A673 (cell line): ENCODE results near the gene SCYL1. TPM values are rescaled to one million over a fixed set of nuclear protein-coding genes. Genes with fewer than 3 reads are reported as not detected.

Experiments
- BruUV-seq: library from RNA; stranded (reverse); fragments of 400-500 nt; replicated peaks from 2 replicates; lab custom pipeline; 2021; lab: Mats Ljungman, UMichigan
- CTCF ChIA-PET: fragments of 300-600 bp; sonication (Branson Sonifier 250); formaldehyde crosslinking; loops from one replicate; lab custom pipeline; 2022; ENCODE audit warnings: antibody characterized with exemption; lab: Charles Lee
- POLR2A ChIA-PET: fragments of 300-600 bp; sonication (Branson Sonifier 250); formaldehyde crosslinking; loops from one replicate; lab custom pipeline; 2022; ENCODE audit warnings: antibody characterized with exemption; ENCODE audit not compliant: low non-redundant PET; lab: Charles Lee
- DNase-seq: peaks from one replicate; pipeline ENCODE4 v3.0.0-alpha.2; 2015; ENCODE audit warnings: low spot score
- H3K27ac ChIP-seq: fragments of 200-600 bp; sonication (generic); 2 replicates; pipeline ENCODE4 v1.5.1; 2016; ENCODE audit warnings: mixed run types, low read depth, mild to moderate bottlenecking, mixed read lengths, antibody characterized with exemption, low read length; ENCODE audit not compliant: poor library complexity, severe bottlenecking
- H3K27me3 ChIP-seq: fragments of 200-600 bp; sonication (generic); replicated peaks from 2 replicates; pipeline ENCODE4 v1.6.1; 2017; ENCODE audit warnings: mixed run types, low read depth, mild to moderate bottlenecking, mixed read lengths, antibody characterized with exemption, low read length; ENCODE audit not compliant: insufficient read depth, poor library complexity
- H3K36me3 ChIP-seq: fragments of 200-600 bp; sonication (generic); 2 replicates; pipeline ENCODE4 v1.6.1; 2016; ENCODE audit warnings: mixed run types, mild to moderate bottlenecking, mixed read lengths, antibody characterized with exemption, low read length; ENCODE audit not compliant: insufficient read depth, poor library complexity, severe bottlenecking
- H3K4me1 ChIP-seq: fragments of 200-600 bp; sonication (generic); 2 replicates; pipeline ENCODE4 v1.6.1; 2017; ENCODE audit warnings: mixed run types, mild to moderate bottlenecking, mixed read lengths, antibody characterized with exemption, low read length; ENCODE audit not compliant: insufficient read depth, poor library complexity, severe bottlenecking
- H3K4me3 ChIP-seq: fragments of 200-600 bp; sonication (generic); 2 replicates; pipeline ENCODE4 v1.5.1; 2016; ENCODE audit warnings: low read depth, mixed run types, mild to moderate bottlenecking, mixed read lengths, low read length; ENCODE audit not compliant: poor library complexity, severe bottlenecking
- H3K9me3 ChIP-seq: fragments of 200-600 bp; sonication (generic); 2 replicates; pipeline ENCODE4 v1.6.1; 2016; ENCODE audit warnings: mixed run types, low read depth, mild to moderate bottlenecking, mixed read lengths, antibody characterized with exemption, low read length; ENCODE audit not compliant: poor library complexity, severe bottlenecking
- CTCF ChIP-seq: fragments of 300-800, 200-600 bp; sonication (generic); conservative IDR thresholded peaks from 2 replicates; pipeline ENCODE4 v1.5.1; 2017; ENCODE audit warnings: low read depth, mild to moderate bottlenecking, antibody characterized with exemption, low read length, moderate library complexity, mixed read lengths
- EZH2 ChIP-seq: fragments of 200-600 bp; sonication (generic); IDR thresholded peaks from 2 replicates; pipeline ENCODE4 v1.6.1; 2017; ENCODE audit warnings: borderline replicate concordance, low read depth, mild to moderate bottlenecking, mixed read lengths, antibody characterized with exemption, low read length; ENCODE audit not compliant: poor library complexity, severe bottlenecking
- intact Hi-C: fragments of 100-400 bp; cut with micrococcal nuclease; formaldehyde crosslinking; loops from one replicate; pipeline ENCODE4 v1.10.0; 2022; ENCODE audit not compliant: unreplicated experiment
- total RNA-seq: library from RNA; stranded (reverse); gene quantifications from 2 replicates; pipeline ENCODE4 v1.2.3, GENCODE V29; 2021

Gene SCYL1
- total RNA-seq, 1 experiment from 2014 or later, result 90.6 TPM

GRCh38 chr11:65539744-65540289 lies 14.9 kb downstream of the SCYL1 start:
- POLR2A ChIA-PET, result no interaction called here
- CTCF ChIA-PET, result interaction anchor here (0.5 to 2.1 kb wide), 13 partner anchors 15 to 364 kb away, joined by 3 to 13 read pairs (median 5); partner anchors contain the start of genes DPF2, FAM89B, SCYL1 and ZNRD2
- Histone ChIP-seq H3K4me3 (peak overlapping the region; percentile 57), H3K4me1 (peaks cover 10% of the 10 kb centered on the region), H3K36me3 (peaks cover 24% of the 10 kb centered on the region), H3K27ac (peak overlapping the region; percentile 43), H3K27me3 (no peaks in the 10 kb centered on the region), H3K9me3 (no peaks in the 10 kb centered on the region)
- no peak for DNase-seq
- no peak for TF ChIP-seq EZH2
- no peak; the same call in 1 of the 2 replicates for TF ChIP-seq CTCF
- BruUV-seq, result TSS peak; percentile 46
- intact Hi-C loops, result no loop called here

- peaks cover 10% of the 10 kb centered on the region for H3K4me1 ChIP-seq
- peaks cover 23% of the 10 kb centered on the region for H3K36me3 ChIP-seq
- TF ChIP-seq CTCF (peak; percentile 92), EZH2 (no peak)
- peak; percentile 95 for DNase-seq
- intact Hi-C loops, result loop anchor here (1.0 kb wide), 1 partner anchor 30 kb away; the partner anchor contains the start of gene ZNRD2
- H3K4me3 ChIP-seq, result peak overlapping the region; percentile 57
- no peaks in the 10 kb centered on the region for H3K27me3 ChIP-seq
- ChIA-PET POLR2A (interaction anchor here (0.6 kb wide), 1 partner anchor 35 kb away, joined by 4 read pairs; no protein-coding TSS in a partner anchor), CTCF (interaction anchor here (0.5 to 2.1 kb wide), 17 partner anchors 15 to 485 kb away, joined by 3 to 13 read pairs (median 5); partner anchors contain the start of genes DPF2, FAM89B, LTBP3 and SCYL1)
- no peaks in the 10 kb centered on the region for H3K9me3 ChIP-seq
- BruUV-seq, result no TSS peak
- H3K27ac ChIP-seq, result peak overlapping the region; percentile 52
Observed at GRCh38 chr11:65540290-65541092, 15.6 kb downstream of the SCYL1 start.
